Lower leg skin (tissue), 4 donors: ENCODE data around the gene NELFB. TPM values are rescaled to one million over a fixed set of nuclear protein-coding genes. Genes with fewer than 3 reads are reported as not detected.
"Not testable (repeated sequence)": the region's sequence is repeated elsewhere in the genome, so short reads cannot be mapped to it uniquely, and the experiment has no call there.

Source experiments
- DNase-seq, 2 donors: peaks; one replicate each; pipeline ENCODE4 v3.0.0-alpha.2; 2019; ENCODE audit warnings: low spot score in 2 of 2
- H3K4me3 ChIP-seq: fragments of 200-600 bp; sonication (generic); 2 replicates; pipeline ENCODE4 v1.5.1; 2017; ENCODE audit warnings: mild to moderate bottlenecking, low read depth; ENCODE audit not compliant: poor library complexity, severe bottlenecking
- CTCF ChIP-seq, 3 donors: fragments of 450-650 bp; IDR thresholded peaks; one replicate each; pipeline ENCODE4 v1.5.1; 2016; ENCODE audit warnings: antibody characterized with exemption in 3 of 3, mild to moderate bottlenecking in 3 of 3, moderate library complexity in 2 of 3
- POLR2A ChIP-seq, 2 donors: fragments of 450-650 bp; IDR thresholded peaks; one replicate each; pipeline ENCODE4 v1.6.1; 2016 to 2017; ENCODE audit warnings: antibody characterized with exemption in 2 of 2, mild to moderate bottlenecking in 1 of 2, moderate library complexity in 1 of 2
- WGBS, 2 donors: methylation state at CpG; one replicate each; pipeline ENCODE4 v1.1.5; 2018; 5-methylcytosine and 5-hydroxymethylcytosine counted together
- intact Hi-C: fragments of 100-400 bp; cut with DNase I; formaldehyde crosslinking; loops from one replicate; pipeline ENCODE4 v1.15.0; 2023; ENCODE audit warnings: low total_unique reads
- total RNA-seq, 4 donors: library from RNA; depleted of rRNA; stranded (reverse); fragments of >200 nt; gene quantifications; one replicate each; pipeline ENCODE4 v1.1.0, GENCODE V29; 2016

Gene NELFB
- total RNA-seq, 4 donors from 2014 or later = 40.7 to 52.7 (median 49.9) TPM

GRCh38 chr9:137236238-137236935 lies 18.7 kb upstream of the NELFB start:
- intact Hi-C loops = no loop called here
- WGBS, 2 donors = 22 to 35% methylated on average over 18 to 21 of the region's 31 CpGs
- H3K4me3 ChIP-seq = no peak overlapping the region
- TF ChIP-seq CTCF (IDR thresholded peaks at IDR 0.05) (peak in 1 of 3 donors; percentile 64), POLR2A (IDR thresholded peaks at IDR 0.05) (no peak)
- DNase-seq = peak; percentile 75 to 95

GRCh38 chr9:137236936-137237421 lies 18.1 kb upstream of the NELFB start:
- intact Hi-C loops = no loop called here
- H3K4me3 ChIP-seq = no peak overlapping the region
- DNase-seq = no peak
- 42 to 95% methylated on average over 2 to 11 of the region's 11 CpGs for WGBS, 2 donors
- no peak for TF ChIP-seq POLR2A (IDR thresholded peaks at IDR 0.05)
- TF ChIP-seq CTCF (IDR thresholded peaks at IDR 0.05) = no peak

- WGBS, 2 donors = 49 to 55% methylated on average over 8 to 13 of the region's 13 CpGs
- DNase-seq = no peak
- TF ChIP-seq CTCF (IDR thresholded peaks at IDR 0.05) (no peak), POLR2A (IDR thresholded peaks at IDR 0.05) (no peak)
- intact Hi-C loops = no loop called here
- H3K4me3 ChIP-seq = no peak overlapping the region
Observed at GRCh38 chr9:137237759-137238726, 17.1 kb upstream of the NELFB start.

- DNase-seq, intact Hi-C loops: not testable (repeated sequence)
- peak overlapping the region; percentile 37 for H3K4me3 ChIP-seq
- 46 to 57% methylated on average over 27 of the region's 27 CpGs for WGBS, 2 donors
Observed at GRCh38 chr9:137239541-137240200, 15.5 kb upstream of the NELFB start.

- no peak for TF ChIP-seq CTCF (IDR thresholded peaks at IDR 0.05)
- TF ChIP-seq POLR2A (IDR thresholded peaks at IDR 0.05) = no peak
- DNase-seq = peak; percentile 68 to 96
Observed at GRCh38 chr9:137240318-137240840, 14.7 kb upstream of the NELFB start.

More at GRCh38 chr9:137240318-137240840, 14.7 kb upstream of the NELFB start:
- intact Hi-C loops = no loop called here
- 0 to 1% methylated on average over 26 to 28 of the region's 58 CpGs for WGBS, 2 donors
- H3K4me3 ChIP-seq = peak overlapping the region; percentile 37
